HEK293 (cell line): Measurements from ENCODE around the gene C1QL1.

Source experiments
- MYNN ChIP-seq: fragments of 450-650 bp; formaldehyde crosslinking; IDR thresholded peaks from 2 replicates; pipeline ENCODE4 v1.5.1; 2016; ENCODE audit warnings: missing biosample characterization, missing genetic modification characterization, borderline replicate concordance
- SETDB1 ChIP-seq: IDR thresholded peaks from one replicate; pipeline ENCODE4 v1.6.1; 2017; ENCODE audit warnings: mild to moderate bottlenecking, low read length, moderate library complexity, mixed read lengths; ENCODE audit not compliant: insufficient read length
- ZNF16 ChIP-seq: fragments of 450-650 bp; formaldehyde crosslinking; IDR thresholded peaks from 2 replicates; pipeline ENCODE4 v1.5.1; 2016; ENCODE audit warnings: low read depth, missing biosample characterization, missing genetic modification characterization
- ZNF449 ChIP-seq: fragments of 450-650 bp; formaldehyde crosslinking; IDR thresholded peaks from 2 replicates; pipeline ENCODE4 v1.5.1; 2017; ENCODE audit warnings: missing biosample characterization, mild to moderate bottlenecking, missing genetic modification characterization, moderate library complexity
- ZNF707 ChIP-seq: fragments of 450-650 bp; formaldehyde crosslinking; IDR thresholded peaks from 2 replicates; pipeline ENCODE4 v1.5.1; 2016; ENCODE audit warnings: missing biosample characterization, missing genetic modification characterization
- ZNF792 ChIP-seq: fragments of 450-650 bp; formaldehyde crosslinking; IDR thresholded peaks from 2 replicates; pipeline ENCODE4 v1.5.1; 2016; ENCODE audit warnings: missing biosample characterization, missing genetic modification characterization
- ZNF830 ChIP-seq: fragments of 450-650 bp; IDR thresholded peaks from 2 replicates; pipeline ENCODE4 v1.5.0; 2018; ENCODE audit warnings: missing biosample characterization, missing genetic modification characterization, low read depth, mild to moderate bottlenecking, moderate library complexity
- ZNF837 ChIP-seq: fragments of 450-650 bp; formaldehyde crosslinking; IDR thresholded peaks from 2 replicates; pipeline ENCODE4 v1.5.1; 2016; ENCODE audit warnings: missing biosample characterization, missing genetic modification characterization
- TF ChIP-seq, protein P1 (sequence below): fragments of 450-650 bp; formaldehyde crosslinking; IDR thresholded peaks from 2 replicates; pipeline ENCODE4 v1.5.1; 2016; ENCODE audit warnings: missing biosample characterization, missing genetic modification characterization

DNA sequence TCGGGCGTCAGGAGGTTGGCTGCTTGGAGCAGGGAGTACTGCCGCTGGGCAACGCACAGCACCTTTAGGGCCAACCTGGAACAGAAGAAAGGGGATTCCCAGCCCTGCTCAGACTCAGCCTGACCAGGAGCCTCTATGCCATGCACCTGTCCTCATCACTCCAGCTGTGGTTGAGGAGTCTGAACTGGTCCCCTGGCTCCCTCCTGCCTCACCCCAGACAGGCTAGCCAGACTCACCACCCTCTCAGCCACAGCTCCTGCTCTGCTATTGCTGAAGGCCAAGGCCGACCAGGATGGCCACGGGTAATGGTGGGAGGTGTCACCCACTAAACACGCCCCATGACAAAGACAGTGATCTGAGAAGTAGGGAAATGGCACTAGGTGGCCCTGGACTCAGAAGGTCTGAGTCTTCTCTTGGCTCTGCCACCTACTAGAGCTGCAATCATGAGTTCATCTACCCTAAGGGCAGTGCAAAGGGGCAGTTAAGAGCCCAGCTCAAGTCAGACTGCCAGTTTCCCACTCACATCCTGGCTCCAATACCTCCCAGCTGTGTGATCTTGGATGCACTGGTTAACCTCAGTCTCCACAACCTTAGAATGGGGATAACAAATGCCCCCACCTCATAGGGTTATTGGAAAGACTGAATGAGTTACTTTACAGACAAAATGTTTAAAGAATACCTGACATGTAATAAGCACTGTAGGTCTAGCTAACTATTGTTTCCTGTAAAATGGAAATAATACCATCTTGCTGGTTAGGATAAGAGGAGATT is 39.0 kb downstream of the C1QL1 start:
- TF ChIP-seq ZNF707 (tag by site-specific recombination) = no peak
- no peak for TF ChIP-seq ZNF792 (tag by site-specific recombination)
- TF ChIP-seq, protein P1, sequence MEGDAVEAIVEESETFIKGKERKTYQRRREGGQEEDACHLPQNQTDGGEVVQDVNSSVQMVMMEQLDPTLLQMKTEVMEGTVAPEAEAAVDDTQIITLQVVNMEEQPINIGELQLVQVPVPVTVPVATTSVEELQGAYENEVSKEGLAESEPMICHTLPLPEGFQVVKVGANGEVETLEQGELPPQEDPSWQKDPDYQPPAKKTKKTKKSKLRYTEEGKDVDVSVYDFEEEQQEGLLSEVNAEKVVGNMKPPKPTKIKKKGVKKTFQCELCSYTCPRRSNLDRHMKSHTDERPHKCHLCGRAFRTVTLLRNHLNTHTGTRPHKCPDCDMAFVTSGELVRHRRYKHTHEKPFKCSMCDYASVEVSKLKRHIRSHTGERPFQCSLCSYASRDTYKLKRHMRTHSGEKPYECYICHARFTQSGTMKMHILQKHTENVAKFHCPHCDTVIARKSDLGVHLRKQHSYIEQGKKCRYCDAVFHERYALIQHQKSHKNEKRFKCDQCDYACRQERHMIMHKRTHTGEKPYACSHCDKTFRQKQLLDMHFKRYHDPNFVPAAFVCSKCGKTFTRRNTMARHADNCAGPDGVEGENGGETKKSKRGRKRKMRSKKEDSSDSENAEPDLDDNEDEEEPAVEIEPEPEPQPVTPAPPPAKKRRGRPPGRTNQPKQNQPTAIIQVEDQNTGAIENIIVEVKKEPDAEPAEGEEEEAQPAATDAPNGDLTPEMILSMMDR = no peak
- TF ChIP-seq ZNF830 (tag by site-specific recombination) = no peak
- TF ChIP-seq SETDB1 = no peak
- no peak for TF ChIP-seq ZNF449 (tag by site-specific recombination)
- no peak for TF ChIP-seq ZNF16 (tag by site-specific recombination)
- no peak for TF ChIP-seq ZNF837 (tag by site-specific recombination)
- TF ChIP-seq MYNN = no peak
